Pancreas (tissue), 10 donors: ENCODE data around the gene TTBK2. TPM values are rescaled to one million over a fixed set of nuclear protein-coding genes. Genes with fewer than 3 reads are reported as not detected.

Experiments
- ATAC-seq, 4 donors: fragments of 200-7000 bp; cut with Tn5 transposase; one replicate each; pipeline versions ENCODE4 v1.8.0 to v1.9.1; 2020; ENCODE audit warnings: mild to moderate bottlenecking in 4 of 4, moderate library complexity in 4 of 4
- DNase-seq, 6 donors: peaks; one replicate each; pipeline ENCODE4 v3.0.0-alpha.2; 2020
- FAIRE-seq: peaks from 2 replicates; lab custom pipeline; 2012; peaks lifted over from hg19 to GRCh38; lab: Jason Lieb, UNC
- H3K27ac ChIP-seq, 4 donors: fragments of 200-600 bp; sonication (generic); 1 replicate in 3 of 4; 2 replicates in 1 of 4; pipeline versions ENCODE4 v1.5.0 to v1.8.0; 2020
- H3K27me3 ChIP-seq, 4 donors: fragments of 200-600 bp; one replicate each; pipeline ENCODE4 v1.8.0; 2021
- H3K36me3 ChIP-seq, 3 donors: fragments of 200-600 bp; sonication (generic) in 1 of 3; one replicate each; pipeline versions ENCODE4 v1.5.0 to v1.8.0; 2020 to 2021
- H3K4me1 ChIP-seq, 3 donors: fragments of 200-600 bp; one replicate each; pipeline ENCODE4 v1.8.0; 2021
- H3K4me3 ChIP-seq, 4 donors: fragments of 200-600 bp; sonication (generic) in 2 of 4; one replicate each; pipeline versions ENCODE4 v1.5.0 to v1.8.0; 2020 to 2021
- H3K9me3 ChIP-seq, 4 donors: fragments of 200-600 bp; one replicate each; pipeline ENCODE4 v1.8.0; 2021
- CTCF ChIP-seq, 4 donors: fragments of 200-600 bp; sonication (generic) in 3 of 4; IDR thresholded peaks; one replicate each; pipeline versions ENCODE4 v1.5.0 to v1.8.0; 2021; ENCODE audit warnings: antibody characterized with exemption in 4 of 4
- WGBS, 2 donors: extraction: QIAGEN DNeasy Blood & Tissue Kit; methylation state at CpG; one replicate each; pipeline ENCODE4 v1.1.7; 2013; 5-methylcytosine and 5-hydroxymethylcytosine counted together
- intact Hi-C, 3 donors: fragments of 100-400 bp; cut with DNase I; formaldehyde crosslinking; loops; one replicate each; pipeline versions ENCODE4 v1.11.1 to v1.14.2; 2022
- polyA plus RNA-seq, 2 donors: library from polyadenylated mRNA; stranded (reverse); fragments of 200-250 nt; gene quantifications; one replicate each; pipeline ENCODE4 v1.2.3, GENCODE V29; 2013
- total RNA-seq, 6 donors: library from RNA; stranded (reverse); fragmentation: NEBNext Ultra II Directional in 4 of 6; extraction: Animal tissue kit (Norgen Biotek cat#: 25700) in 4 of 6; gene quantifications; one replicate each; pipeline versions ENCODE4 v1.2.1 to v1.2.4, GENCODE V29; 2021 to 2023
- donor health status: healthy with polysubstance abuse.
- donor health status: DM: no; HTN: no; CAD: no; lungs with moderate emphysema.
- donor health status: DM: no; HTN: no; CAD: no.
- donor health status: control.
- donor health status: control.
- donor health status: Bipolar disorder and iron deficiency.
- donor health status: DM: yes; HTN: yes; CAD: no.
- donor health status: DM: no; HTN: no; CAD: no.
- donor health status: DM: no; HTN: no; CAD: no.
- donor health status: DM: yes; HTN: yes; CAD: no.

Gene TTBK2
- total and polyA plus RNA-seq, 8 donors: 1.7 to 8.5 (median 4.8) TPM

DNA sequence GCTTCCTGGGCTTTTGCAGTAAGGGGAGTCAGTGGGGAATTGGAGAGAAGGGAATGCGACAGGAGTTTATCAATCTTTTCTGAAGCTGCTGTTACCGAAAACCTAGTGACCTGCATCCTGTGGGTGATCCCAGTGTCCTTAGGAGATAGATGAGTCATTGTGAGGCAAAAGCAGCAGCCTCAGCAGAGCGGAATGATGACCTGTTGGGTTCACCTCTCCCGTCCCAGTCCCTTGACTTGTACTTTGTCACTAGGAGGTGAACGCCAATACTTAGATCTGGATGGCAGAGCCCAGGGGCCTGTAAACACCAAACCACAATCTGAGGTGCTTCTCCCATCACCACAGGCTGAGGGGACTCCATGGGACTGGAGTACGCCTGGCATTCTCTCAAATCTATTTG is 201.5 kb downstream of the TTBK2 start:
- no peak for FAIRE-seq
- H3K27ac ChIP-seq: no peak overlapping the region

DNA sequence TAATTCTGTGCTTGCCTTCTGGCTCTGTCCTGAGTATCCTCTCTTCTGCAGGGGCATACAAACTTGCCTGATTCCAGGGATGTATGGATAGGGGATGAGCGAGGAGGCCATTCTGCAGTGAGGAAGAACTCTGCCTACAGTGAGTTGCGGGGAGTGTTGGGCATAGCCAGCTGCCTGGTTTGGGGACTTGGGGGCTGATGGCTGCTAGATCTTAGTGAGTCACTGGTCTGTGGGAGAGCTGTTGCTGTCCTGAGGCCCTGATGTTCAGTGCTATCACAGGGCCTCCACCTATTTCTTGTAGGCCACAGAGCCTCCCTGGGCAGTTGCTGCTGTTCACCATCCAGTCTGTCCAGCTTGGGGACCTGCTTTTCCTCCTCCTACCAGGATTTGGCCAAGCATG is 204.0 kb downstream of the TTBK2 start:
- TF ChIP-seq CTCF (IDR thresholded peaks at IDR 0.05): no peak
- H3K27me3 ChIP-seq: no peaks in the 10 kb centered on the region
- no peaks in the 10 kb centered on the region for H3K9me3 ChIP-seq
- H3K4me3 ChIP-seq: no peak overlapping the region
- 92 to 93% methylated on average over 2 of the region's 2 CpGs for WGBS, 2 donors
- intact Hi-C loops: loop anchor here in 1 of 3 donors (10.0 kb wide), 1 partner anchor 208 kb away; the partner anchor contains the start of gene TTBK2
- ATAC-seq (no peak), FAIRE-seq (no peak), DNase-seq (peak in 1 of 6 donors; percentile 24)
- H3K27ac ChIP-seq: no peak overlapping the region
- H3K4me1 ChIP-seq: no peaks in the 10 kb centered on the region
- H3K36me3 ChIP-seq: no peaks in the 10 kb centered on the region

More for the DNA sequence above, 201.5 kb downstream of the TTBK2 start:
- H3K27me3 ChIP-seq: no peaks in the 10 kb centered on the region
- no peaks in the 10 kb centered on the region for H3K9me3 ChIP-seq
- H3K4me3 ChIP-seq: no peak overlapping the region
- H3K4me1 ChIP-seq: no peaks in the 10 kb centered on the region
- ATAC-seq: no peak
- WGBS, 2 donors: 83 to 88% methylated on average over 6 of the region's 6 CpGs
- TF ChIP-seq CTCF (IDR thresholded peaks at IDR 0.05): no peak
- no peak for DNase-seq
- intact Hi-C loops: loop anchor here in 1 of 3 donors (10.0 kb wide), 1 partner anchor 206 kb away; the partner anchor contains the start of gene TTBK2
- peaks cover 0 to 2% (median 0%) of the 10 kb centered on the region in 3 donors for H3K36me3 ChIP-seq

GRCh38 chr15:42716125-42716524 is 204.5 kb downstream of the TTBK2 start:
- intact Hi-C loops: loop anchor here in 1 of 3 donors (10.0 kb wide), 1 partner anchor 209 kb away; the partner anchor contains the start of gene TTBK2
- no peak for TF ChIP-seq CTCF (IDR thresholded peaks at IDR 0.05)
- Histone ChIP-seq H3K9me3 (no peaks in the 10 kb centered on the region), H3K4me1 (no peaks in the 10 kb centered on the region), H3K36me3 (no peaks in the 10 kb centered on the region), H3K4me3 (no peak overlapping the region), H3K27me3 (no peaks in the 10 kb centered on the region), H3K27ac (no peak overlapping the region)
- ATAC-seq: no peak
- no peak for FAIRE-seq
- WGBS, 2 donors: 71 to 87% methylated on average over 5 of the region's 5 CpGs
- DNase-seq: peak in 1 of 6 donors; percentile 4

DNA sequence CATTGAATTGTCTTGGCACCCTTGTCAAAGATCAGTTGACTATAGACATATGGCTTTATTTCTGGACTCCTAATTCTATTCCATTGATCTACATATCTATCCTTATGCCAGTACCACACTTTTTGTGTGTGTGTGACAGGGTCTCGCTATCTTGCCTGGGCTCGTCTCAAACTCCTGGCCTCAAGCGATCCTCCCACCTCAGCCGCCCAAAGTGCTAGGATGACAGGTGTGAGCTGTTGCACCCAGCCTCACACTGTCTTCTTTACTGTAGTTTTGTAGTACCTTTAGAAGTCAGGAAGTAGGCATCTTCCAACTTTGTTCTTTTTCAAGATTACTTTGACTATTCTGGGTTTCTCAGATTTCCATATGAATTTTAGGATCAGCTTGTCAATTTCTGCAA is 208.0 kb downstream of the TTBK2 start:
- Histone ChIP-seq H3K27ac (no peak overlapping the region), H3K9me3 (no peaks in the 10 kb centered on the region), H3K27me3 (no peaks in the 10 kb centered on the region), H3K4me1 (no peaks in the 10 kb centered on the region), H3K4me3 (no peak overlapping the region), H3K36me3 (no peaks in the 10 kb centered on the region)
- intact Hi-C loops: loop anchor here in 1 of 3 donors (10.0 kb wide), 1 partner anchor 212 kb away; the partner anchor contains the start of gene TTBK2
- ATAC-seq (no peak), DNase-seq (peak in 1 of 6 donors; percentile 1), FAIRE-seq (no peak)
- TF ChIP-seq CTCF (IDR thresholded peaks at IDR 0.05): no peak
- 89 to 90% methylated on average over 4 of the region's 4 CpGs for WGBS, 2 donors

GRCh38 chr15:42711746-42712145 is 208.8 kb downstream of the TTBK2 start:
- Histone ChIP-seq H3K36me3 (no peaks in the 10 kb centered on the region), H3K27ac (no peak overlapping the region), H3K4me1 (peaks cover 0 to 4% (median 0%) of the 10 kb centered on the region in 3 donors), H3K9me3 (no peaks in the 10 kb centered on the region), H3K27me3 (no peaks in the 10 kb centered on the region), H3K4me3 (no peak overlapping the region)
- WGBS, 2 donors: 76 to 86% methylated on average over 3 of the region's 3 CpGs
- no peak for TF ChIP-seq CTCF (IDR thresholded peaks at IDR 0.05)
- FAIRE-seq: peak; percentile 97
- intact Hi-C loops: loop anchor here in 1 of 3 donors (10.0 kb wide), 1 partner anchor 213 kb away; the partner anchor contains the start of gene TTBK2
- ATAC-seq: no peak
- DNase-seq: no peak
